ENCODE data around the gene RSU1. TPM values are rescaled to one million over a fixed set of nuclear protein-coding genes. Genes with fewer than 3 reads are reported as not detected.

Gene RSU1
- total RNA-seq = 47.9 and 82.9 TPM in 2 replicates

DNA sequence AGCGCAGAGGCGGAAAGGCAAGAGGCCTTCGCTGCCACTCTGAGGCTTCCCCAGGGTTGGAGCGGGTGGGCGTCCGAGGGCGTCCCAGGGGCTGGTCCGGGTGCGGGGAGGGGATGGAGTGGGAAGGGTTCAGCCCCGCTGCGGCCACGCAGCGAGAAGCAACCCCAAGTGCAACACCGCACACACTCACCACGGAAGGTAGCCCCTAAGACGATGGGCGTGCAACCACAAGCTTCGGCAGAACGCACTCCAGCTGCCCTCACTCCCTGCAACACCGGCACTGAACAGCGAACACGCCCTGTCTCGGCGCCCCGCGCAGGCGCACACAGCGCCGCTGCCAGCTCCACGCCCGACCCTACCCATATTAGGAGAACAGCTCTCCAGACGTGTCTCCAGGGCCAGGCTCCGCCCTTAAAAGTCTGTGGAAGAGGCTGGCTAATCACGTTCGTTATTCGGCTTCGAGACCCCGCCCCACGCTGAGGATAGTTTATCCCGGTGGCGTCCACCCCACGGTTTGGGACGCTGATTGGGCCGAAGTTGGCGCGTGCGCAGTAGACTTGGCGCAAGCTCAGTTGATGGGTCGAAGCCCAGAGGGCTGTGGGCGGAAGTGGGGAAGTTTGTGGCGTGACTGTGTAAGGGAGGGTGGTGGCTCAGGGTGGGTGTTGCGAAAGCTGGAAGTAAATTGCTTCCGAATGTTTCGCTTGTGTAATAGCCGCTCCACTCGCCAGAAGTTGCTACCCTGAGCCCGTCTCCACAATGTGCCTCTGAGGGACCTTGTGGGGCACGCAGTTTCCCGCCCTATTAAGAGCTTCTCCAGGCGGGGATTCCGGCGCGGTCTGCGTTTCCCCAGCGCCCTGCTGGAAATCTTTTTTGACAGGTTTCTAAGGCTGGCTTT is at the start of gene RSU1:
Gene RSU1 (minus strand): TSS at position 300 of the 895 bp plus-strand sequence. CDS start 343 bp downstream, outside the sequence.

